Measurements from ENCODE around the gene OLFM4.

The OLFM4 gene

GRCh38 chr13:53090461-53090860 lies 61.8 kb downstream of the OLFM4 start:
- no peak overlapping the region for H3K23ac ChIP-seq (ENCODE audit: low read length)
- H3K27me3 ChIP-seq (ENCODE audit: insufficient read depth, low read length): no peaks in the 10 kb centered on the region
- no peak for DNase-seq
- no peak overlapping the region for H2BK5ac ChIP-seq (ENCODE audit: low read depth, low read length, poor library complexity)
- H3K79me2 ChIP-seq (ENCODE audit: control insufficient read depth, insufficient read depth, low read length, poor library complexity): no peaks in the 10 kb centered on the region
- H3K4me1 ChIP-seq (ENCODE audit: control insufficient read depth in 1 of 2, insufficient read depth in 2 of 2, low read length in 2 of 2): no peaks in the 10 kb centered on the region
- H4K91ac ChIP-seq (ENCODE audit: low read depth, low read length): no peak overlapping the region
- H2BK12ac ChIP-seq (ENCODE audit: low read length): no peak overlapping the region
- H3K27ac ChIP-seq (ENCODE audit: low read depth, low read length): no peak overlapping the region
- H3K4me3 ChIP-seq (ENCODE audit: low read depth, low read length): no peak overlapping the region
- no peaks in the 10 kb centered on the region for H3K79me1 ChIP-seq (ENCODE audit: low read length)
- H3K9ac ChIP-seq (ENCODE audit: low read length): no peak overlapping the region
- no peak overlapping the region for H3K14ac ChIP-seq (ENCODE audit: low read length)
- H4K8ac ChIP-seq (ENCODE audit: low read depth, low read length): no peak overlapping the region
- H2BK120ac ChIP-seq (ENCODE audit: insufficient read depth, low read length, poor library complexity): no peak overlapping the region
- no peaks in the 10 kb centered on the region for H3K9me3 ChIP-seq (ENCODE audit: insufficient read depth, low read depth, low read length)
- H4K12ac ChIP-seq (ENCODE audit: low read depth, low read length): no peak overlapping the region
- H2AK5ac ChIP-seq (ENCODE audit: low read length): no peak overlapping the region
- H3K36me3 ChIP-seq (ENCODE audit: control insufficient read depth in 1 of 2, insufficient read depth in 2 of 2, low read length in 2 of 2): no peaks in the 10 kb centered on the region
- H3K4me2 ChIP-seq (ENCODE audit: low read length): no peak overlapping the region
- H3K4ac ChIP-seq (ENCODE audit: low read depth, low read length): no peak overlapping the region
- WGBS (ENCODE audit: extremely low coverage, insufficient coverage, insufficient read length): no CpG with 5 or more reads among the region's 3 CpGs
- no peak overlapping the region for H3K18ac ChIP-seq (ENCODE audit: low read length)
- H2AFZ ChIP-seq (ENCODE audit: insufficient read depth, low read length, poor library complexity): no peak overlapping the region

- WGBS (ENCODE audit: extremely low coverage, insufficient coverage, insufficient read length): no CpG with 5 or more reads among the region's 2 CpGs
- Histone ChIP-seq H3K27ac (ENCODE audit: low read depth, low read length) (no peak overlapping the region), H2BK120ac (ENCODE audit: insufficient read depth, low read length, poor library complexity) (no peak overlapping the region), H4K8ac (ENCODE audit: low read depth, low read length) (no peak overlapping the region), H3K4ac (ENCODE audit: low read depth, low read length) (no peak overlapping the region), H2AFZ (ENCODE audit: insufficient read depth, low read length, poor library complexity) (no peak overlapping the region), H3K9ac (ENCODE audit: low read length) (no peak overlapping the region), H3K18ac (ENCODE audit: low read length) (no peak overlapping the region), H3K4me3 (ENCODE audit: low read depth, low read length) (no peak overlapping the region), H3K4me1 (ENCODE audit: control insufficient read depth in 1 of 2, insufficient read depth in 2 of 2, low read length in 2 of 2) (no peaks in the 10 kb centered on the region), H3K23ac (ENCODE audit: low read length) (no peak overlapping the region), H2AK5ac (ENCODE audit: low read length) (no peak overlapping the region), H3K27me3 (ENCODE audit: insufficient read depth, low read length) (no peaks in the 10 kb centered on the region), H2BK12ac (ENCODE audit: low read length) (peak overlapping the region; percentile 60), H4K91ac (ENCODE audit: low read depth, low read length) (no peak overlapping the region), H4K12ac (ENCODE audit: low read depth, low read length) (no peak overlapping the region), H3K36me3 (ENCODE audit: control insufficient read depth in 1 of 2, insufficient read depth in 2 of 2, low read length in 2 of 2) (no peaks in the 10 kb centered on the region), H3K79me1 (ENCODE audit: low read length) (no peaks in the 10 kb centered on the region), H3K9me3 (ENCODE audit: insufficient read depth, low read depth, low read length) (no peaks in the 10 kb centered on the region), H3K14ac (ENCODE audit: low read length) (no peak overlapping the region), H2BK5ac (ENCODE audit: low read depth, low read length, poor library complexity) (no peak overlapping the region), H3K4me2 (ENCODE audit: low read length) (no peak overlapping the region), H3K79me2 (ENCODE audit: control insufficient read depth, insufficient read depth, low read length, poor library complexity) (no peaks in the 10 kb centered on the region)
- DNase-seq: no peak
These were observed 64.3 kb downstream of the OLFM4 start for GRCh38 chr13:53092931-53093330.

GRCh38 chr13:53098455-53098854 lies 69.8 kb downstream of the OLFM4 start:
- peaks cover 12 to 14% of the 10 kb centered on the region in 2 experiments for H3K4me1 ChIP-seq (ENCODE audit: control insufficient read depth in 1 of 2, insufficient read depth in 2 of 2, low read length in 2 of 2)
- no peak overlapping the region for H3K4me3 ChIP-seq (ENCODE audit: low read depth, low read length)
- no peak overlapping the region for H2BK12ac ChIP-seq (ENCODE audit: low read length)
- DNase-seq: peak in 1 of 2 donors; percentile 79
- no peak overlapping the region for H3K9ac ChIP-seq (ENCODE audit: low read length)
- H3K36me3 ChIP-seq (ENCODE audit: control insufficient read depth in 1 of 2, insufficient read depth in 2 of 2, low read length in 2 of 2): no peaks in the 10 kb centered on the region
- H4K8ac ChIP-seq (ENCODE audit: low read depth, low read length): no peak overlapping the region
- H4K12ac ChIP-seq (ENCODE audit: low read depth, low read length): no peak overlapping the region
- no peak overlapping the region for H4K91ac ChIP-seq (ENCODE audit: low read depth, low read length)
- no peak overlapping the region for H3K14ac ChIP-seq (ENCODE audit: low read length)
- no peak overlapping the region for H3K4ac ChIP-seq (ENCODE audit: low read depth, low read length)
- no peak overlapping the region for H3K18ac ChIP-seq (ENCODE audit: low read length)
- no peak overlapping the region for H2AFZ ChIP-seq (ENCODE audit: insufficient read depth, low read length, poor library complexity)
- no peak overlapping the region for H2BK120ac ChIP-seq (ENCODE audit: insufficient read depth, low read length, poor library complexity)
- H3K79me2 ChIP-seq (ENCODE audit: control insufficient read depth, insufficient read depth, low read length, poor library complexity): no peaks in the 10 kb centered on the region
- H2BK5ac ChIP-seq (ENCODE audit: low read depth, low read length, poor library complexity): no peak overlapping the region
- H3K23ac ChIP-seq (ENCODE audit: low read length): no peak overlapping the region
- H3K4me2 ChIP-seq (ENCODE audit: low read length): no peak overlapping the region
- H3K9me3 ChIP-seq (ENCODE audit: insufficient read depth, low read depth, low read length): no peaks in the 10 kb centered on the region
- no peak overlapping the region for H2AK5ac ChIP-seq (ENCODE audit: low read length)
- no peaks in the 10 kb centered on the region for H3K27me3 ChIP-seq (ENCODE audit: insufficient read depth, low read length)
- H3K27ac ChIP-seq (ENCODE audit: low read depth, low read length): no peak overlapping the region
- H3K79me1 ChIP-seq (ENCODE audit: low read length): peaks cover 11% of the 10 kb centered on the region

- peak overlapping the region; percentile 67 for H2BK12ac ChIP-seq (ENCODE audit: low read length)
- peak overlapping the region; percentile 50 for H4K91ac ChIP-seq (ENCODE audit: low read depth, low read length)
- peak overlapping the region; percentile 49 for H2BK5ac ChIP-seq (ENCODE audit: low read depth, low read length, poor library complexity)
- H4K12ac ChIP-seq (ENCODE audit: low read depth, low read length): no peak overlapping the region
- no peak overlapping the region for H4K8ac ChIP-seq (ENCODE audit: low read depth, low read length)
- H3K18ac ChIP-seq (ENCODE audit: low read length): peak overlapping the region; percentile 51
- peak overlapping the region; percentile 55 for H3K14ac ChIP-seq (ENCODE audit: low read length)
- H3K4me2 ChIP-seq (ENCODE audit: low read length): no peak overlapping the region
- H3K79me1 ChIP-seq (ENCODE audit: low read length): peaks cover 17% of the 10 kb centered on the region
- H3K9ac ChIP-seq (ENCODE audit: low read length): no peak overlapping the region
- H3K4me3 ChIP-seq (ENCODE audit: low read depth, low read length): no peak overlapping the region
- no CpG with 5 or more reads among the region's 1 CpG for WGBS (ENCODE audit: extremely low coverage, insufficient coverage, insufficient read length)
- peaks cover 14 to 20% of the 10 kb centered on the region in 2 experiments for H3K4me1 ChIP-seq (ENCODE audit: control insufficient read depth in 1 of 2, insufficient read depth in 2 of 2, low read length in 2 of 2)
- no peak for DNase-seq
- peak overlapping the region; percentile 9 for H2AK5ac ChIP-seq (ENCODE audit: low read length)
- peak overlapping the region; percentile 79 for H2BK120ac ChIP-seq (ENCODE audit: insufficient read depth, low read length, poor library complexity)
- no peak overlapping the region for H3K23ac ChIP-seq (ENCODE audit: low read length)
- H3K27ac ChIP-seq (ENCODE audit: low read depth, low read length): peak overlapping the region; percentile 59
- no peak overlapping the region for H3K4ac ChIP-seq (ENCODE audit: low read depth, low read length)
- H3K79me2 ChIP-seq (ENCODE audit: control insufficient read depth, insufficient read depth, low read length, poor library complexity): no peaks in the 10 kb centered on the region
- H2AFZ ChIP-seq (ENCODE audit: insufficient read depth, low read length, poor library complexity): no peak overlapping the region
- no peaks in the 10 kb centered on the region for H3K27me3 ChIP-seq (ENCODE audit: insufficient read depth, low read length)
- no peaks in the 10 kb centered on the region for H3K9me3 ChIP-seq (ENCODE audit: insufficient read depth, low read depth, low read length)
- H3K36me3 ChIP-seq (ENCODE audit: control insufficient read depth in 1 of 2, insufficient read depth in 2 of 2, low read length in 2 of 2): no peaks in the 10 kb centered on the region
These were observed 71.9 kb downstream of the OLFM4 start for GRCh38 chr13:53100394-53101063.
